Heart left ventricle (tissue), 13 donors: ENCODE measurements around the gene TRIP6.

Experiments
- CTCF ChIP-seq, 12 donors: fragments of 200-600 bp; sonication (generic) in 4 of 12; IDR thresholded peaks; one replicate each; pipeline versions ENCODE4 v1.5.0 to v1.8.0; 2018 to 2022; ENCODE audit warnings: antibody characterized with exemption in 12 of 12, mild to moderate bottlenecking in 5 of 12
- POLR2A ChIP-seq, 2 donors: fragments of 450-650 bp; IDR thresholded peaks; one replicate each; pipeline ENCODE4 v1.6.1; 2017; ENCODE audit warnings: antibody characterized with exemption in 2 of 2, mild to moderate bottlenecking in 2 of 2, moderate library complexity in 2 of 2
- donor health status: ischemic (EF 13 %, LVEDD 7.1; RV severe dilation, severe dysfunction).
- donor health status: DM: no; HTN: yes; CAD: no.
- donor health status: DM: no; HTN: no; CAD: no.
- donor health status: ischemic (EF 25% LVEDD 6.9; RV normal size, moderate dysfunction).
- donor health status: ischemic (EF 25% LVEDD 5.7; RV mildly dilated, moderate dysfunction).
- donor health status: ischemic (EF 35%, LVEDD 5.7; RV mildly dilated, moderate dysfunction).
- donor health status: nonischemic (EF 11% LVEDD 7.7; RV severe dilation, severe dysfunction).
- donor health status: DM: yes; HTN: yes; CAD: no.
- donor health status: PGD.
- donor health status: ischemic (EF 29% LVEDD 5.4; RV normal size, mild dysfunction).
- donor health status: nonischemic (EF 23%, LVEDD 6.1; RV moderate dilation, normal function).

DNA sequence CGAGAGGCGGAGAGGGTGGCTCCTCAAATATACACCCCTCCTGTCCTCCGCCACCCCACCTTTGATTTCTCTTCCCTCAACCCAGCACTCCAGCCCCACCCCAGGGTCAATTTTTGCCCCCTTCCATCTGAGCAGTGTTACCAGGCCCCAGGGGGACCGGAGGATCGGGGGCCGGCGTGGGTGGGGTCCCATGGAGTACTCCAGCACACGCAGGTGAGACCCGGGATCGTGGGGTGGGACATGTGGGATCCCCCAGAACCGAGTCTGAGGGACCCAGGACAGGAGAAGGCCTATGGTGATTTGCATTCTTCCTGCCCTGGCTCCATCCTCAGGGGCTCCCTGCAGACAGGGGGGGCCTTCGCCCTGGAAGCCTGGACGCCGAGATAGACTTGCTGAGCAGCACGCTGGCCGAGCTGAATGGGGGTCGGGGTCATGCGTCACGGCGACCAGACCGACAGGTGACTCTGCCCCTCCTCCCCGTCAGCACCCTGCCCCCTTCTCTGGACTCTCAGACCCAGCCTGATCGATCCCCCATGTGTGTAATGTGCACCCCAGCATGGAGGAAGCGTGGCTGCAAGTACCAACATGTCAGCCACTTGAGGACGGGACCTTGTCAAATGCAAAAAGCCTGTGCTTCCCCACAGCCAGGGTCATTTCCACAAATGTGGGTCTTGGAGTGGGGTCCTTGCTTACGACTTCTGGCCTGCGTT, 744 bp downstream of the TRIP6 start:
- TF ChIP-seq CTCF (IDR thresholded peaks at IDR 0.05) (no peak), POLR2A (IDR thresholded peaks at IDR 0.05) (no peak)
